AG09309 (cell line): ENCODE results near the gene DNM3.

Source experiments
- DNase-seq: peaks from one replicate; pipeline ENCODE4 v3.0.0-alpha.2; 2010; ENCODE audit warnings: low read depth
- H3K4me3 ChIP-seq: 2 replicates; pipeline ENCODE4 v1.5.1; 2011; ENCODE audit warnings: mild to moderate bottlenecking, low read depth, low read length, moderate library complexity; ENCODE audit not compliant: control insufficient read depth
- TF ChIP-seq, protein P1 (sequence below): IDR thresholded peaks from 2 replicates; pipeline ENCODE4 v1.5.1; 2011; ENCODE audit warnings: mild to moderate bottlenecking, low read depth, low read length, inconsistent platforms; ENCODE audit not compliant: insufficient read depth, control insufficient read depth; ENCODE audit errors: missing control alignments

Gene DNM3

DNA sequence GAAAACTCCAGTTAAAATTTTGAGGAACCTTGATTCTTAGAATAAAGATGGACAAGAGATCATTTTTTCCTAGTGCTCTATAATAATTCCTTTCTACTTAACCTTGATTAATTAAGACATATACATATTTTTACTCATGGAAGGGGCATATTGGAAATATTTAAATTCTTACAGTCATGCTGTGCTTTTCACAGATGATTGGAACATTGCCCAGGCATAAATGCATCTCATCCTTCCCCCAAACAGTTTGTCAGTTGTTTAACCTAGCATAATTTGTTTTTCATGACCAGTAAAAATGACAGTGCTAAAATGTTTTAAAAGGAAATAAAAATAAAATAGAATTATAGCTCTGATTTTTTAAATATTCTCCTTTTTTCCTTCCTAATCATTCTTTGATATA lies 140.0 kb downstream of the DNM3 start:
- no peak overlapping the region for H3K4me3 ChIP-seq
- TF ChIP-seq, protein P1, sequence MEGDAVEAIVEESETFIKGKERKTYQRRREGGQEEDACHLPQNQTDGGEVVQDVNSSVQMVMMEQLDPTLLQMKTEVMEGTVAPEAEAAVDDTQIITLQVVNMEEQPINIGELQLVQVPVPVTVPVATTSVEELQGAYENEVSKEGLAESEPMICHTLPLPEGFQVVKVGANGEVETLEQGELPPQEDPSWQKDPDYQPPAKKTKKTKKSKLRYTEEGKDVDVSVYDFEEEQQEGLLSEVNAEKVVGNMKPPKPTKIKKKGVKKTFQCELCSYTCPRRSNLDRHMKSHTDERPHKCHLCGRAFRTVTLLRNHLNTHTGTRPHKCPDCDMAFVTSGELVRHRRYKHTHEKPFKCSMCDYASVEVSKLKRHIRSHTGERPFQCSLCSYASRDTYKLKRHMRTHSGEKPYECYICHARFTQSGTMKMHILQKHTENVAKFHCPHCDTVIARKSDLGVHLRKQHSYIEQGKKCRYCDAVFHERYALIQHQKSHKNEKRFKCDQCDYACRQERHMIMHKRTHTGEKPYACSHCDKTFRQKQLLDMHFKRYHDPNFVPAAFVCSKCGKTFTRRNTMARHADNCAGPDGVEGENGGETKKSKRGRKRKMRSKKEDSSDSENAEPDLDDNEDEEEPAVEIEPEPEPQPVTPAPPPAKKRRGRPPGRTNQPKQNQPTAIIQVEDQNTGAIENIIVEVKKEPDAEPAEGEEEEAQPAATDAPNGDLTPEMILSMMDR, result no peak
- no peak for DNase-seq

GRCh38 chr1:171983584-171983983 lies 142.3 kb downstream of the DNM3 start:
- no peak for DNase-seq
- TF ChIP-seq, protein P1, result peak; percentile 57
- no peak overlapping the region for H3K4me3 ChIP-seq

- DNase-seq, result no peak
- TF ChIP-seq, protein P1, result no peak
- H3K4me3 ChIP-seq, result no peak overlapping the region
Measured at GRCh38 chr1:171984262-171984661, 143.0 kb downstream of the DNM3 start.

DNA sequence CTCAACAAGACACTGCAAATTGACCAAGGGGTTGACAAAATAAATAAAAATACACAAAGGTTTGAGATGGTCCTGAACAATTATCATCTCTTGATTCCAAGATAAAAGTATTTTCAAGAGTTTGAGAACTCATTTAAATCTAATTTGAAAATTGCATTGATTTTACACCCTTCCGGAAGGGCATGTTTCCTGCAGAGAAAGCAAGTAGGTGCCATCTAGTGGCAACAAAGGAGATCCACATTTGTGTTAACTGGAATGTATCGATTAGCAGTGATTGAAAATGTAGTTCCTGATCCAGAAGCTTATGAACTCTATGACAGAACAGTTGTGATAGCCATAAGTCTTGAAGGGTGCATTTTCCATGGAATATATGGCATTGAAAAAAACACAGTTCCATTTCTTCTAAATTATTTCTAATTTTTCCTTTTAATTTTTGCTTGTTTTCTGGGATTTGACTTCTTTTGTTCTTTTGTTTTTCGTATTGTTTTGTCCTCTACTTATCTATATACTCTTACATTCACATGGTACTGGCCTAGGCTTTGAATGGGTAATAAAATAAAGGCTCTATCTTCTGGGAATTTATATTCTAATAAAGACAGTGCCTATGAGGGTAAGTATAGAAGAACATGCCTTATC lies 143.7 kb downstream of the DNM3 start:
- no peak overlapping the region for H3K4me3 ChIP-seq
- TF ChIP-seq, protein P1, result peak; percentile 77
- no peak for DNase-seq

- DNase-seq, result no peak
- H3K4me3 ChIP-seq, result no peak overlapping the region
- TF ChIP-seq, protein P1, result peak; percentile 33
Measured at GRCh38 chr1:171985639-171986038, 144.3 kb downstream of the DNM3 start.

GRCh38 chr1:171988243-171988885 lies 147.1 kb downstream of the DNM3 start:
- no peak for DNase-seq
- TF ChIP-seq, protein P1, result no peak
- no peak overlapping the region for H3K4me3 ChIP-seq
